ENCODE data around the gene DDX31.
A peak's percentile ranks its signal among the peaks of the same experiment; 100 is the strongest.

Gene DDX31

DNA sequence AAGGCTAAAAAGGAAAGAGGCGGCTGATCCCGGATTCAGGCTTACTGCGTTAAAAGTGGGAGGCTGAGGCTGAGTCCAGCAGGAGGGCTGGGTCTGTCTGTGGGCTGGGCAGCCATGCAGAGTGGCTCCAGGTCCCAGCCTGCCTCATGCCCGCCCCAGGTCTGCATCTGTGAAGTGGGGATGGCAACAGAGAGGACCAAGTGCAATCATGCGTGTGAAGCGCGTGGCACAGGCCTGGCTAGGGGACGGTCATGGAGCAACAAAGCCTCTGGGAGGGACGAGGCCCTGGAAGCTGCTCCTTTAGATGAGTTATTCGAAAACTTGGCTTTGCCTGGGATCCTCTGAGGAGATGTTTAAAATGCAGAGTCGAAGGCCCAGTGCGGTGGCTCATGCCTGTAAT is 117.7 kb downstream of the DDX31 start:
- Histone ChIP-seq H3K36me3 (ENCODE audit: insufficient read depth, low read length) (no peaks in the 10 kb centered on the region), H3K4me3 (ENCODE audit: low read depth in 1 of 2, low read length in 2 of 2) (no peak overlapping the region), H3K9me3 (ENCODE audit: low read length) (no peaks in the 10 kb centered on the region), H3K9ac (ENCODE audit: low read length) (no peak overlapping the region), H3K27ac (ENCODE audit: low read depth, low read length) (no peak overlapping the region), H3K4me1 (ENCODE audit: insufficient read depth, low read length) (peaks cover 2% of the 10 kb centered on the region), H3K27me3 (ENCODE audit: control insufficient read depth in 1 of 2, insufficient read depth in 2 of 2, low read length in 2 of 2) (peaks cover 0 to 2% of the 10 kb centered on the region in 2 donors)

- H3K9me3 ChIP-seq (ENCODE audit: low read length) = no peaks in the 10 kb centered on the region
- H3K36me3 ChIP-seq (ENCODE audit: insufficient read depth, low read length) = no peaks in the 10 kb centered on the region
- H3K9ac ChIP-seq (ENCODE audit: low read length) = no peak overlapping the region
- H3K27me3 ChIP-seq (ENCODE audit: control insufficient read depth in 1 of 2, insufficient read depth in 2 of 2, low read length in 2 of 2) = peaks cover 0 to 7% of the 10 kb centered on the region in 2 donors
- H3K4me3 ChIP-seq (ENCODE audit: low read depth in 1 of 2, low read length in 2 of 2) = no peak overlapping the region
- no peak overlapping the region for H3K27ac ChIP-seq (ENCODE audit: low read depth, low read length)
- H3K4me1 ChIP-seq (ENCODE audit: insufficient read depth, low read length) = peaks cover 7% of the 10 kb centered on the region
These were observed 118.2 kb downstream of the DDX31 start for GRCh38 chr9:132551556-132551955.

DNA sequence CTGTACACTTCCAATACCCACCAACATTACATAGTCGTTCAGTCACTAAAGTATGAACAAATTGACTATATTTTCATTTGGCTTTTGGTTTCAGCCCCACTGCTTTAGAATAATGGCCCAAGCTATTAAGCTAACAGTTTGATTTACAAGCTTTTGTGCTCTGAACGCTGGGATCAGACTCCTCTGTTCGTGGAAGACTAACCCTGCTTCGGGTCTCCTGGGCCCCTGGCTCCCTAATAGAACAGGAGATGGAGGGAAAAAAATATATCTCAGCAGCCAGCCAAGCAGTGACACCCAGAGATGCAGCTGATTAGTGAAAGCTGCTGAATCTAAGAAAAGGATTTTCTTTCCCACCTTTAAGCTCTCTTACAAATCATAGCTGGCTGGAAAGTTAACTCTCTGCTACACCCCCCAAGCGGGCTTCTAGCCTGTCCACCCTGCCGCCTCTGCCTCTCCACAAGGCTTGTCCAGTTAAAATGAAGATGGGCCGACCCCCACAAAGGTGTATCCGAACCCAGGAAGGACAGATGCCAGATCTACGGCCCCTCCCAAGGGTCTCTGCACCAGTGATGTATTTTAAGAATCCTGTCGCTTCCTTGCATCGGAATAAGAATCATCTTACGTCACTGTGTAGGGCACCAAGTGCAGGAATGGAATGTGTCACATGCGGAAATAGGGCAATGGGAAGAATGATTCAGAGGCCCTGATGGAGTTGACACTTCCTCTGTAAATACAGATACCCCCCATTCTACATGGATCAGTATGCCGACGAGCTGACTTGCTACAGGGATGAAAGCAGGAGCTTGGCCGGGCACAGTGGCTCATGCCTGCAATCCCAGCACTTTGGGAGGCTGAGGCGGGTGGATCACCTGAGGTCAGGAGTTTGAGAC is 120.8 kb downstream of the DDX31 start:
- H3K4me1 ChIP-seq (ENCODE audit: insufficient read depth, low read length) = peaks cover 18% of the 10 kb centered on the region
- H3K27ac ChIP-seq (ENCODE audit: low read depth, low read length) = no peak overlapping the region
- H3K4me3 ChIP-seq (ENCODE audit: low read depth in 1 of 2, low read length in 2 of 2) = no peak overlapping the region
- H3K9ac ChIP-seq (ENCODE audit: low read length) = no peak overlapping the region
- peaks cover 0 to 26% of the 10 kb centered on the region in 2 donors for H3K27me3 ChIP-seq (ENCODE audit: control insufficient read depth in 1 of 2, insufficient read depth in 2 of 2, low read length in 2 of 2)
- H3K36me3 ChIP-seq (ENCODE audit: insufficient read depth, low read length) = no peaks in the 10 kb centered on the region
- H3K9me3 ChIP-seq (ENCODE audit: low read length) = no peaks in the 10 kb centered on the region

- Histone ChIP-seq H3K9ac (ENCODE audit: low read length) (no peak overlapping the region), H3K9me3 (ENCODE audit: low read length) (no peaks in the 10 kb centered on the region), H3K27ac (ENCODE audit: low read depth, low read length) (no peak overlapping the region), H3K36me3 (ENCODE audit: insufficient read depth, low read length) (no peaks in the 10 kb centered on the region), H3K4me3 (ENCODE audit: low read depth in 1 of 2, low read length in 2 of 2) (no peak overlapping the region), H3K27me3 (ENCODE audit: control insufficient read depth in 1 of 2, insufficient read depth in 2 of 2, low read length in 2 of 2) (peaks cover 0 to 26% of the 10 kb centered on the region in 2 donors), H3K4me1 (ENCODE audit: insufficient read depth, low read length) (peaks cover 18% of the 10 kb centered on the region)
These were observed 121.6 kb downstream of the DDX31 start for GRCh38 chr9:132547976-132548730.

- H3K27me3 ChIP-seq (ENCODE audit: control insufficient read depth in 1 of 2, insufficient read depth in 2 of 2, low read length in 2 of 2) = peaks cover 0 to 26% of the 10 kb centered on the region in 2 donors
- H3K9ac ChIP-seq (ENCODE audit: low read length) = no peak overlapping the region
- no peak overlapping the region for H3K27ac ChIP-seq (ENCODE audit: low read depth, low read length)
- H3K4me3 ChIP-seq (ENCODE audit: low read depth in 1 of 2, low read length in 2 of 2) = no peak overlapping the region
- H3K4me1 ChIP-seq (ENCODE audit: insufficient read depth, low read length) = peaks cover 18% of the 10 kb centered on the region
- no peaks in the 10 kb centered on the region for H3K9me3 ChIP-seq (ENCODE audit: low read length)
- no peaks in the 10 kb centered on the region for H3K36me3 ChIP-seq (ENCODE audit: insufficient read depth, low read length)
These were observed 122.3 kb downstream of the DDX31 start for GRCh38 chr9:132547436-132547835.

DNA sequence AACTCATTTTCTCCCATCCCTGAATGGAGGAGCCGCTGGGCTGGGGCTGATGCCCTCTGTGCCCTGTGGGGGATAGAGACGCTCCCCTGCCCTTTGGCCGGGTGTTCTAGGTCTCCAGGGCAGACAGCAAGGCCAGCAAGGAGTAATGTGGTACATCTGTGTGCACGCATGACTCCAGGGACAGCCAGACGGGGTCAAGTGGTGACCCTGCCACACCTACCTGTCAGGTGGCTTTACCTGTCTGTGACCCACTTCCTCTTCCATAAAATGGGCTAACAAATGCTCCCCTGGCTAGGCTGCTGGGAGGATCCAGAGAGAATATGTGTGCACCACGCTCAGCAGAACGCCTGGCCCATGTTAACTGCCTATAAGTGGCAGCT is 122.7 kb downstream of the DDX31 start:
- Histone ChIP-seq H3K27me3 (ENCODE audit: control insufficient read depth in 1 of 2, insufficient read depth in 2 of 2, low read length in 2 of 2) (peaks cover 0 to 26% of the 10 kb centered on the region in 2 donors), H3K36me3 (ENCODE audit: insufficient read depth, low read length) (no peaks in the 10 kb centered on the region), H3K9ac (ENCODE audit: low read length) (no peak overlapping the region), H3K4me3 (ENCODE audit: low read depth in 1 of 2, low read length in 2 of 2) (no peak overlapping the region), H3K9me3 (ENCODE audit: low read length) (no peaks in the 10 kb centered on the region), H3K27ac (ENCODE audit: low read depth, low read length) (no peak overlapping the region), H3K4me1 (ENCODE audit: insufficient read depth, low read length) (peaks cover 18% of the 10 kb centered on the region)

DNA sequence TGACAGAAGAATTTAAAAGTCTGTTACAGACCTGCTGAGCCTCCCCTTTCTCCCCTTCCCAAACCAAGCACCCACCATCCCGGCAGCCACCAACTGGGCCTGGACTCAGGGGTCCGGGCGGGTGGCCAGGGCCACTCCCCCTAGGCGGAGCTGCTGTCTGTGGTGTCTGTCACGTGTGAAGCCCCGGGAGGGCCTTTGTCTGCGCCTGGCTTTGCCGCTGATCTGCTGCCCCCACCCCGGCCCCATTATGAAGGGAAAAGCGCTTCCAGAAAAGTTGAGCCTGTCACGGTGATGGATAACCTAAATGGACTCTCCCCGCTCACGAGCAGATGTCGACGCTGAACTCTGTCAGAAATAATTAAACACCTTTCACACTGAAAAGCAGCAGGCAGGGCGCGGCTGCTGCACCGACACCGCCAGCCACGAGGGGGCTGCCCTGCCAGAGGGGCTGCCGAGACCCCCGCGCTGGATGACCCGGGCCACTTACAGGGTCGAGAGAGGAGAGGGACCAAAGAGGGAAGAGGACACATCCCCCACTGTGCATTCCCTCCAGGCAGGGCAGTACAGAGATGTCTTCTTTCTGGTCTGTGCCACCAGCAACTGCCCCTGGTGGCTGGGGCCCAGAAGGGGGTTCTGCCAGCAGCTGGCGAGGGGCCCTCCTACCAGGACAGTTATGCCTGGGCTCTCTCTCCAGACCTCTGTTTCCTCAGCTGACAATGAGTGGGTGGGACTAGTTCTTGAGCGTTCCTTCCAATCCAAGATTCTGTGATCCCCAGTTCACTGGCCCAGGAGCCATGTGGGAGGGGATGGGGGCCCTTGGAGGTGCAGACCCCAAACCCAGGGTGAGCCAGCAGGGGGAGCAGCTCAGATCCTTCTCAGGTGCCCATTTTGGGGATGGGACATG is 123.4 kb downstream of the DDX31 start:
- no peaks in the 10 kb centered on the region for H3K9me3 ChIP-seq (ENCODE audit: low read length)
- H3K4me3 ChIP-seq (ENCODE audit: low read depth in 1 of 2, low read length in 2 of 2) = peak overlapping the region in 1 of 2 donors; percentile 16
- peaks cover 0 to 26% of the 10 kb centered on the region in 2 donors for H3K27me3 ChIP-seq (ENCODE audit: control insufficient read depth in 1 of 2, insufficient read depth in 2 of 2, low read length in 2 of 2)
- H3K9ac ChIP-seq (ENCODE audit: low read length) = no peak overlapping the region
- H3K27ac ChIP-seq (ENCODE audit: low read depth, low read length) = no peak overlapping the region
- no peaks in the 10 kb centered on the region for H3K36me3 ChIP-seq (ENCODE audit: insufficient read depth, low read length)
- peaks cover 18% of the 10 kb centered on the region for H3K4me1 ChIP-seq (ENCODE audit: insufficient read depth, low read length)

- no peak overlapping the region for H3K9ac ChIP-seq (ENCODE audit: low read length)
- H3K27ac ChIP-seq (ENCODE audit: low read depth, low read length) = no peak overlapping the region
- H3K36me3 ChIP-seq (ENCODE audit: insufficient read depth, low read length) = no peaks in the 10 kb centered on the region
- peaks cover 19% of the 10 kb centered on the region for H3K4me1 ChIP-seq (ENCODE audit: insufficient read depth, low read length)
- H3K9me3 ChIP-seq (ENCODE audit: low read length) = no peaks in the 10 kb centered on the region
- no peak overlapping the region for H3K4me3 ChIP-seq (ENCODE audit: low read depth in 1 of 2, low read length in 2 of 2)
- peaks cover 0 to 26% of the 10 kb centered on the region in 2 donors for H3K27me3 ChIP-seq (ENCODE audit: control insufficient read depth in 1 of 2, insufficient read depth in 2 of 2, low read length in 2 of 2)
These were observed 124.2 kb downstream of the DDX31 start for GRCh38 chr9:132545578-132545977.

DNA sequence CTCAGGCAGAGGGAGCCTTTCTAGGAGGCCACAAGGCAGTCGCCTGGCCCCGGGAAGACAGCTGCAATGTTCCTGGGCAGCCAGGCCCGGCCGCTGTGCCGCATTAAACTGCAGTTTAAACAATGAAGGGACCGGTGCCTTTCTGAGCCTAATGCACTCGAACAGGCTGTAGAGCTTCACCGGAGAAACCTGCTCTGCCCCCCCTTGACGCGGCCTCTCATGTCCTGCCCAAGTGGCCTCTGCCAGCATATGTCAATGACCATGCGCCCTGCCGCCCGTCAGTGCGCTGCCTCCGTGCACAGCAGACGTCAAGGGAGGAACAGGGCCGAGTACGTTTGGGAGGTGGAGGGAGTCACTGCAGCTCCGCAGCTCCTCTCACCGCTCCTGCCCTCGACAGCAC is 125.8 kb downstream of the DDX31 start:
- Histone ChIP-seq H3K4me3 (ENCODE audit: low read depth in 1 of 2, low read length in 2 of 2) (no peak overlapping the region), H3K27me3 (ENCODE audit: control insufficient read depth in 1 of 2, insufficient read depth in 2 of 2, low read length in 2 of 2) (peaks cover 0 to 26% of the 10 kb centered on the region in 2 donors), H3K9ac (ENCODE audit: low read length) (no peak overlapping the region), H3K9me3 (ENCODE audit: low read length) (no peaks in the 10 kb centered on the region), H3K36me3 (ENCODE audit: insufficient read depth, low read length) (no peaks in the 10 kb centered on the region), H3K27ac (ENCODE audit: low read depth, low read length) (no peak overlapping the region), H3K4me1 (ENCODE audit: insufficient read depth, low read length) (peaks cover 35% of the 10 kb centered on the region)

- Histone ChIP-seq H3K9ac (ENCODE audit: low read length) (no peak overlapping the region), H3K4me3 (ENCODE audit: low read depth in 1 of 2, low read length in 2 of 2) (no peak overlapping the region), H3K27ac (ENCODE audit: low read depth, low read length) (no peak overlapping the region), H3K4me1 (ENCODE audit: insufficient read depth, low read length) (peaks cover 35% of the 10 kb centered on the region), H3K36me3 (ENCODE audit: insufficient read depth, low read length) (no peaks in the 10 kb centered on the region), H3K27me3 (ENCODE audit: control insufficient read depth in 1 of 2, insufficient read depth in 2 of 2, low read length in 2 of 2) (peaks cover 0 to 26% of the 10 kb centered on the region in 2 donors), H3K9me3 (ENCODE audit: low read length) (no peaks in the 10 kb centered on the region)
These were observed 126.5 kb downstream of the DDX31 start for GRCh38 chr9:132543251-132543650.
